ENCODE measurements around the gene MFSD1.

MFSD1 gene

DNA sequence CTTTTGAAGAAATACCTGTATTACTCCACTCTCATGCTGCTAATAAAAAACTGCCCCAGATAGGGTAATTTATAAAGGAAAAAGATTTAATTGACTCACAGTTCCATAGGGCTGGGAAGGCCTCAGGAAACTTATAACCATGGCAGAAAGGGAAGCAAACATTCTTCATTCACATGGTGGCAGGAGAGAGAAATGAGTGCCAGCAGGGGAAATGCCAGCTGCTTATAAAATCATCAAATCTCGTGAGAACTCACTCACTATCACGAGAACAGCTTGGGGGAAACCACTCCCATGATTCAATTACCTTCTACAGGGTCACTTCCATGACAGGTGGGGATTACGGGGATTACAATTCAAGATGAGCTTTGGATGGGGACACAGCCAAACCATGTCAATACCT lies 18.7 kb downstream of the MFSD1 start:
- DNase-seq: no peak

- DNase-seq: no peak
Observed at GRCh38 chr3:158821847-158822246, 20.0 kb downstream of the MFSD1 start.

GRCh38 chr3:158823426-158823825 lies 21.6 kb downstream of the MFSD1 start:
- DNase-seq: no peak

DNA sequence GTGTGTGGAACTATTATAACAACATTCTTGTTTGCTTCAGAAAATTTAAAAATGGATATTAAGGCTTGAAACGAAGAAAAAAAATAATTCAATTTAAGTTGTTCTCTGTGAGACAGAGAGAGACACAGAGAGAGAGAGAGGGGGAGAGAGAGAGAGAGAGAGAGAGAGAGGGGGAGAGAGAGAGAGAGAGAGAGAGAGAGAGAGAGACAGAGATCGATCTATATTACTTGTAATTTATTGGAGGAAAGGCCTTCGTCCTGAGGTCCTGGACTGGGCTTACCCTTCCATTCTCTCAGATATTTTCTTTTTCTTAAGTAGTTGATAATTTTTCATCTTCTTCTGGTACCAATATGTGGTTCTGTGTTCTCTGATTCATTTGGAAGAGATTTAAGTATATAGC lies 25.9 kb downstream of the MFSD1 start:
- DNase-seq: no peak

GRCh38 chr3:158830391-158830790 lies 28.5 kb downstream of the MFSD1 start:
- DNase-seq: no peak

- DNase-seq: no peak
Observed at GRCh38 chr3:158831861-158832260, 30.0 kb downstream of the MFSD1 start.

DNA sequence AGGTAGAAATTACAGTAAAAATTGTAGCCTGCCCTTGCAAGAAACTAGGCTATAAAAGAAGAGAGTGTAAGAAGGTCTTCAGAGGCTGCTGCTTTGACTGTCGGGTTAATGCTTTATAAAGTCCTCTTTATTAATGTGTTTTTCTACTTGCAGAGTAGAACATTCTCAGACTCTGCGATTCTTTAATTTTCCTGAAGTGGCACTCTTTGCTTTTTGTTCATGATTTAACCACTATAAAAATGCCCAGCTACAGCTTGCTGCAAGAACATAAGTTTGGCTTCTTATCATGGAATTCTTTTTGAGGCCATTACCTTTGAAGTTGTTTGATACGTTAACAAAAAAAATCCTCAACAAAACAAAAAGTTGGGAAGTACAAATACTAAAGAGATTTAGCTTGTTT lies 33.8 kb downstream of the MFSD1 start:
- no peak for DNase-seq

DNA sequence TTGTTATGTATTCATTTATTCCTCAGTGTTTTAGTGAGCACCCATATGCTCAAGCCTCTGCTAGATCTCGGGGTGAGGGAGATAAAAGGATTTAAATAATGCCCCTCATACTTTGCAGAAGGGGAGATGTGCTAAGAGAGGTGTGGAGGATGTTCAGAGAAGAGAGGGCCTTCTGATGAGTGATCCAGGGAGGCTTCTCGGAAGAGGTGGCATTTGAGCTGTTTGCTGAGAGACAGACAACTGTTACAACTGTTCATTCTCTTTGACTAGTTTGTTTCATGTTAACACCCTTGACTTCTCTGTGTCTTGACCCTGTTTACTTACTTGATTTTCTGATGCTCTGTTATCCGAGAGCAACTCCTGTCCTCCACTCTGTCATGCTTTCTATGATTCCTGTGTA lies 34.5 kb downstream of the MFSD1 start:
- DNase-seq: no peak

DNA sequence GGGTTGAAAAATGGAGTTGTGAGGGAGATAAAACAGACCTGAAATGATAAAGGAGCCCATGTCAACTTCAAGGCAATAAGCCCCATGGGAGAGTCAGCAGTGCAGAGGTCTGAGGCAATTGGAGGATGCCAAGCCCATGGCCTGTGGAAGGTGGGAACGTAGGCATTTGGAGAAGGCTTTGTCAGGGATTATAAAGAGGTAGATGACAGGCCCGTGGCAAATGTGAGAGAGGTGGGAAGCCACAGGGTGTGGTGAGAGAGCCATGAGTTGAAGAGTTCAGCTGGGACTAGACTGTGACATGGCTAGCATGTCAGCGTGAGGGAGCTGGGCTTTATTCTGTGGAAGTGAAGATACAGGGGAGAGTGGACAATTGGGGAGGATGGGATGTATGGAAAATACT lies 35.4 kb downstream of the MFSD1 start:
- no peak for DNase-seq

- DNase-seq: no peak
Observed at GRCh38 chr3:158839966-158840365, 38.1 kb downstream of the MFSD1 start.

- DNase-seq: no peak
Observed at GRCh38 chr3:158841387-158841786, 39.5 kb downstream of the MFSD1 start.

DNA sequence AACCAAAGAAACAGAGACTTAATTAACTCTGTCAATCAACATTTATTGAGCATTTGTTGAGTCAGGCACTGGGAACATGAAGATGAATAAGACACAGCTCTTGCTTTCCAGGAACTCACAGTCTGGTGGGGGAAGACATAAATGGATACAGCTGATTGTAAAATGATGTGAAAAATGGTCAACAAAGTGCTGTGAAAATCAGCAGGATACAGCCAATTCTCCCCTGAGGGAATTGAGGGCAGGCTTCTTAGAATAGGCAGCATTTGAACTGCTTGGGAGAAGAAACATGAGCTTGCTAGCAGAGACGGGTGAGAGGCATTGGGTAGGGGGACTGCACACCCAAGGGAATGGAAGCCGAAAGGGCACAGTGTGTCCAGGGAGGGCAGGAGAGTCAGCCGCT lies 41.1 kb downstream of the MFSD1 start:
- no peak for DNase-seq

- DNase-seq: no peak
Observed at GRCh38 chr3:158845765-158846350, 44.0 kb downstream of the MFSD1 start.

DNA sequence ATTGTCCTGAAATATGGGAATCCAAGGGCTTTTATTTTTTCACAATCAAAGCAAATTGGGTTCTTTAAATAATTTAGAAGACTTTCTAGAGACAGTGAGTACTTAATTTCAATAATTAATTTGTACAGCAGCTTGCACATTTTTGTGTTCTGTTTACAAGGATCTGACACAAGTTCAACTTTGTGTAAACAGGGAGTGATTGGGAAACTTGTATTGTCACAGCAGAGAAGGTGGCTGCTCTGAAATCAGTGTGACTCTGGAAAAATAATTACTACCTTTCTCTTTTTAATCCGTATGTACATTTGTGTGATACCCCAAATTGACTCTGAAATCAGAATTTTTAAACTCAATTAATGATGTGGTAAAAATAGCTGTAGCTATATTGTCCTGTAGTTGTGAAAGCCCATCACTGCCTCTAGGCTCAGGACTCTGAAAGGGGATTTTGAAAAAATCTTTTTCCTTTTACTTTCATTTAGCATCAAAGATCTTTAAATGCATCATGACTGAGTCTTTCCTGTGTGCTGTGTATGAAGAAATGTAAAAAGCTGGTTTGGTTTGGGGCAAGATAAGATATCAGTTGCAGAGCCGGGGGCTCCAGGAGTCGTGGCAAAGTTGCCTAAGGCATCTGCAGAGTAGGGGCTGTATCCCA lies 45.1 kb downstream of the MFSD1 start:
- DNase-seq: no peak

DNA sequence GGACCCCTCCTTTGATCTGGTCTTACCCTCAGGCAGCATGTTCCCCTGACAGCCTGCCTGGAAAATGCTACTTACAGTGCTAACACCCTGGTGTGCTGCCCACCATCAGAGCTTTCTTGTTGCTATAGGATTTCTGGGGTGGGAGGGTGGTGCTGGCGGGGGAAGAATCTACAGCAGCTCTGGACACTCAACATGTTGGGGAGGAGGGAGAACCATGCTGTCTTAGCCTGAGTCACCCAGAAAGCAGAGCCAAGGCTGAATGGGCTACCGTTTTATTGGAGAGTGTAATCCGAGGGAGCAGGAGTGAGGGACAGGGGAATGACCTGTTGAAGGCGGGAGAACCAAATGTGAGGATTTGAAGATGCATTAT lies 45.6 kb downstream of the MFSD1 start:
- no peak for DNase-seq

DNA sequence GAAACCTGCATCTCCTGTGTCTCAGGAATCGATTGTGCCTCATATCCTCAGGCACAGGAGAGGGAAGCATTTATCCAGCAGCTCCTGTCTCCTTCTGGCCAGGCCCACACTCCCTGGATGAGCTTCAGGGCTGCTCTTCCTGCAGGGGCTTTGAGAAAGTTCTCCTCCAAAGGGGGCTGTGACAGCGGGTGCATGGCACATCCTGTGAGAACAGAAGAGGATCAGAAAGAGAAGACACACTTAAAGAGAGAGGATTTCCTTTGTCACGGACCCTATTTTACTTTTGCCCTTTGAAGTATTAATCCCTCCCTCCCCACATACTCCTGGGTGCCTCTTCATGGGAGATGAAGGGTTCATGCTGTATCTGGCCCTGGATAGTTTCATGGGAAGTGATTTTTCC lies 46.0 kb downstream of the MFSD1 start:
- no peak for DNase-seq

DNA sequence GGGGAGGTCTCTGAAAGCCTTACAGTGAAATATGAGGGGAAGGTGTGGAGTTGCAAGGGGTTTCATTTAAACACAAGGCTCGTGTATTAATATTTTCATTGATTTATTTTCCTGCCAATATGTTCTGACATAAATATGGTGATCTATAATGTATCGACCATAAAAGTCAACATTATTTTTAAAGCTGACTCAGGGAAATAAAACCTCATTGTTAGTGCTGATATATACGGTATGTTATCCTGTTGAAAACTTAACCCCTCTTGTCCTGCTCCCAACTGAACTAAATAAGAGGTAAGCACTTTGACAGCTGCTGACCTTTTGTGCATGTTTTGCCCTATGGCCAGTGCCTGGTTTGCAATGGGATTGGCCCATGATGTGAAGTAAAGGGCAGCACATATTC lies 47.9 kb downstream of the MFSD1 start:
- DNase-seq: no peak

DNA sequence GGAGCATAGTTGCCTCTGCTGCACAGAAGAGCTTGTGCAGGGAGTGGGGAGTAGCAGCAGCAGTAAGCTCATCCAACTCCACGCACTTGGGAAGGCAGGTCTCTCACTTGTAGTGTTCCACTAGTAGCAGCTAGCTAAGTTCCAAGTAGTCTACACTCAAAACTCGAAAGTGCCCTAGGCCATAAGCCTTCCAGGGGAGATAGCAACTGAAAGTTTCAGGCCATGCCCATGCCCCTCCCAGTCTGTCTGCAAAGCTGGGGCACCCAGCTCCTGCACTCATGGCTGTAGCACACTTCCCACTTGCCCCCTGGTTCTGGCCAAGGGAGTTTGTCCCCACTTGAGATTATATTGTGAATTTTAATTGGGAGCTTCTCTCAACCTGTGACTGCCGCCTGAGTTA lies 57.5 kb downstream of the MFSD1 start:
- no peak for DNase-seq

GRCh38 chr3:158863247-158863646 lies 61.4 kb downstream of the MFSD1 start:
- no peak for DNase-seq

DNA sequence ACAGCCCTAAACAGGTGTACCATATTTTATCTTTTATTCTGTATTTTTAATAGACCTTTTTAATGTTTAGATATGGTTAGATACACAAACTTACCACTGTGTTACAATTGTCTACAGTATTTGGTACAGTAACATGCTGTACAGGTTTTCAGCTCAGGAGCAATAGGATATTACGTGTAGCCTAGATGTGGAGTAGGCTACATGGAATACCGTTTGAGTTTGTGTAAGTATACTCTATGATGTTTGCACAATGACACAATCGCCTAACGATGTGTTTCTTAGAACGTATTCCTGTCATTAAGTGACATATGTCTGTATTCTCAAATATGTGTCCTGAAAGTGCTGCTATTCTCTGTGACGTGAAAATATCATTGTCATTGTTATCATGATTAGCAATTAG lies 62.6 kb downstream of the MFSD1 start:
- no peak for DNase-seq

DNA sequence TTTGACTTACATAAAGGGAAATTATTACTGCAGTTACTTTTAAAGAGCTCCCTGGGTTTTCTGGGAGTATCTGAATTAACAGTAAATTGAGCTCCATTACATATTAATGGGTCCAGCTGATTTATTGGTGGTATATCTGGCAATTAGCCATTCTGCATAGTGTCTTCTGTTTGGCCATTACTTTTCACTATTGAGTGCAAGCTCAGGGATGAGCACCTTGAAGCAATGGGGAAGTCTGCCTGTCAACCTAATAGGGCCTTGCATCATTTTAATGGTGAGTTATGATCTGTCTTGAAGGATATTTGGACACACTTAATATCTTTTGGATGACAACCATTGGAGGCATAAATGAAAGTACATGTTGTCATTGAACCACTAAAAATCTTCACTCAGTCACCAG lies 73.8 kb downstream of the MFSD1 start:
- DNase-seq: no peak

All from cortex of kidney (tissue), 1 donor.